Esophagus muscularis mucosa (tissue), 3 donors: ENCODE data around the gene LEKR1.

Source experiments
- CTCF ChIP-seq, 3 experiments: fragments of 200-600 bp in 2 of 3; fragments of 450-650 bp in 1 of 3; sonication (generic) in 2 of 3; IDR thresholded peaks; one replicate each; pipeline ENCODE4 v1.5.1; 2017 to 2019; ENCODE audit warnings: antibody characterized with exemption in 3 of 3, mild to moderate bottlenecking in 2 of 3, moderate library complexity in 1 of 3
- POLR2A ChIP-seq: fragments of 450-650 bp; IDR thresholded peaks from one replicate; pipeline ENCODE4 v1.6.1; 2017; ENCODE audit warnings: antibody characterized with exemption, moderate library complexity, mild to moderate bottlenecking, low read depth
- POLR2AphosphoS5 ChIP-seq, 2 donors: sonication (generic); formaldehyde crosslinking; IDR thresholded peaks; one replicate each; pipeline ENCODE4 v1.6.1; 2017; ENCODE audit warnings: antibody characterized with exemption in 2 of 2

GRCh38 chr3:156819842-156820691 lies 6.1 kb upstream of the LEKR1 start:
- TF ChIP-seq CTCF (IDR thresholded peaks at IDR 0.05) (no peak), POLR2AphosphoS5 (IDR thresholded peaks at IDR 0.05) (no peak), POLR2A (no peak)
